ENCODE data around the gene CIART.
"Not testable (repeated sequence)": the region's sequence is repeated elsewhere in the genome, so short reads cannot be mapped to it uniquely, and the experiment has no call there.

The CIART gene

DNA sequence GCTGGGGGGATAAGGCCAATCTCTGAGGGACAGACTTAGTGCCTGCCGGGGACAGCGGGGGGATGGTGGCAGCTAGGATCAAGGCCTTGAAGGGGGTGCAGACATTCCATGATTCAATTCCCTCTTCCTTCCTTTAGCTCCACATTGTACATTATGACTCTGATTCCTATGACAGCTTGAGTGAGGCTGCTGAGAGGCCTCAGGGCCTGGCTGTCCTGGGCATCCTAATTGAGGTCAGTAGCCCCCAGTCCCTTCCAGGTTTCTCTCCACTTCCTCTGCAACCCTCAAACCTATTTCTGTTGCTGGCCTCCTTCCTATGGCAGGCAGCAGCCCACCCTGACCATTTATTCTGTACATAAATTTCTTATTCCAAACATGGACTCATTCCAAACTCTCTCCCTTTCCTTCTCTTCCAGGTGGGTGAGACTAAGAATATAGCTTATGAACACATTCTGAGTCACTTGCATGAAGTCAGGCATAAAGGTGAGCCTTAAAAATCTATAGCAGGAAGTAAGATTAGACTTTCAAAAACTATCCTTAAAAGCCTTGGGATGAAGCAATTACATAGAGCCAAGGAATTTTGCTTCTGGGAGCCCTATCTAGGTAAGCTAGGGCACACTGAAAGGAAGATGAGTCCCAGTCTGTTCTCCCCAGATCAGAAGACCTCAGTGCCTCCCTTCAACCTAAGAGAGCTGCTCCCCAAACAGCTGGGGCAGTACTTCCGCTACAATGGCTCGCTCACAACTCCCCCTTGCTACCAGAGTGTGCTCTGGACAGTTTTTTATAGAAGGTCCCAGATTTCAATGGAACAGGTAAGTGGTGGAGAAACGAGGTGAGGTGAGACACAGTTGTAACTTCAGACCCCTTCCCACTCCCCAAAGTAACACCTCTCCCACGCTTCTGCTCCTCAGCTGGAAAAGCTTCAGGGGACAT lies 19.7 kb upstream of the CIART start:
- no peak for DNase-seq

DNA sequence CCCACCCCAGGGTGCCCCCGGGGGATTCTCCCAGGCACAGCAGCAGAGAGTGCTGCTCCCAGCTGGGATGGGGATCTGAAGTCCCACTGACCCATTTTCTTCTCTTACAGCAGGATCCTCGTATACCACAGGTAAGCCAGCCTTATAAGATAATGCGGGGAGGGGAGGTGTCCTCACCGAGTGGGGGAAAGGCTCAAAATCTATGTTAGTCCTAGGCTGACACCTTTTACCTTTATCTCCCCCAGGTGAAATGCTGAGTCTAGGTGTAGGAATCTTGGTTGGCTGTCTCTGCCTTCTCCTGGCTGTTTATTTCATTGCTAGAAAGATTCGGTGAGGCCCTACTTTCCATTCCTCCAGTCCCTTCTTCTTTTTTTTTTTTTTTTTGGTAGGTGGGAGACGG lies 18.8 kb upstream of the CIART start:
- DNase-seq: no peak

DNA sequence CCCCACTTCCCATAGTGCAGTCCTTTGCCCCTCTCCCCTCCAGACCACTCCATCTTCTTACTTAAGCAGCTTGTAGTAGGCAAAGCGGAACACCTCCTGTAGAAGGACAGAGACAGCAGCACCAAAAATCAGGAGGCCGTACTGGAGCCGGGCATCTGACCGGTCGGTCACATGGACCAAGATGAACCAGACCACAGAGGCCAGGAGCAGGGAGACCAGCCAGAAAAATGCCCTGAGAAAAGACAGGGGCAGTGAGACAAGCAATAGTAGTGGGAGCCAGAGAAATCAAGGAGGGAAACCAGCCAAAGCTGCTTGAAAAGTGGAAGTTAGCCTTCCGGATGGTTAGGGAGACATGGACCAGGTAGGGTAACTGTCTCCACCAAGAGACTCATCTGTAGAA lies 14.5 kb upstream of the CIART start:
- no peak for DNase-seq

DNA sequence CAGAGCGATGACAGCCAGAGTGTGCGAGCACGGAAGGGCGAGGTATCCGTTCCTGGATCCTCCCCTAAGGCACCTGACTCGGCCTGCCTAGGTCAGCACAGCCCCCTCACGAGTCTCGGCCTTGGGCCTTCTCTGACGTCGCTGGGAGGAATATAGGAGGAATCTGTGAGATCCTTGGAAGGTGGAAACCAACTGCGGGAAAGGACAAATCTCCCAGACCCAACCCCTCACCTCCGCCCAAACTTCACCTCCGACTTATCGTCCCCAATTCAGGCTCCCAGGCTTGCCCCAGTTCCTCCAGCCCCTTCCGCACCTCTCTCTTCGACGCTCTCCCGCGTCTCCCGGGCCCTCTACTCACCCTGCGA lies 14.0 kb upstream of the CIART start:
- no peak for DNase-seq

GRCh38 chr1:150268705-150269403 lies 13.5 kb upstream of the CIART start, which contains the start of gene APH1A:
Gene APH1A, minus strand, starts transcription at chr1:150269016. Its CDS starts 206 bp downstream, at chr1:150268810.
- DNase-seq: peak; percentile 98

DNA sequence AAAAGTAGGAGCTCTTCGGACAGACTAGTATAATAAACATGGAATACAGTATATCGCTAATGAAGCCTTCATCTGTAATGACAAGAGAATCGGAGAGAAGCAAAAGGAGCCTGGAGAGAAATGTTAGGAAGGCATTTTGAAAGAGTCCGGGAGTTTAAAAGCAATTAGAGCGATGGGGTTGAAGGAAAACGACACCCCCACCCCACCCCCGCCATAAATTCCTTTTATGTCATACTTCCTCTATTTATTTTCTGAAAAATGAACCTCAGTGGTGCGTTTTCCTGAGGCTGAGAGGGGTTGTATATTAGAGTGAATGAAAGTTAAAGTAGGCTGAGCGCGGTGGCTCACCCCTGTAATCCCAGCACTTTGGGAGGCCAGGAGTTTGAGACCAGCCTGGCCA lies 12.9 kb upstream of the CIART start:
- DNase-seq: no peak

- no peak for DNase-seq
Measured at GRCh38 chr1:150271291-150271959, 10.9 kb upstream of the CIART start.

DNA sequence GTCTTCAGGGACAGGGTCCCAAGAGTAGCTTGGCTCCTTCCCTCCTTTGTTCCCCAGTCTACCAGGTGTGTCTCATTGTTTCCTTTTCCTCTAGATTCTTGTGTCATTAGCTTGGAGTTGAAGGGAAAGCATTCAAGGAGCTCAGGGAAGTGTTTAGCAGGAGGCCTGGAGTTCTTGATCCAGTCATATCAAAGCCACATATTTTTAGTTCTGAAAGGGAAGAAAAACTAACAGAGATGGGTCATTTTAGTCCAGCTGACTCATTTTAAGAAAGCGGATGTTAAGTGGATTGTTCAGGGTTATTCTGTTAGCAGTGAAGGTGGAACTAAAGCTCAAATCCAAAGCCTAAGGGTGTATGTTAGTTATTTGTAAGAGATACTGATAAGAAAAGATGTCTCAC lies 9.0 kb upstream of the CIART start:
- no peak for DNase-seq

- DNase-seq: no peak
Measured at GRCh38 chr1:150280138-150280707, 2.1 kb upstream of the CIART start.

DNA sequence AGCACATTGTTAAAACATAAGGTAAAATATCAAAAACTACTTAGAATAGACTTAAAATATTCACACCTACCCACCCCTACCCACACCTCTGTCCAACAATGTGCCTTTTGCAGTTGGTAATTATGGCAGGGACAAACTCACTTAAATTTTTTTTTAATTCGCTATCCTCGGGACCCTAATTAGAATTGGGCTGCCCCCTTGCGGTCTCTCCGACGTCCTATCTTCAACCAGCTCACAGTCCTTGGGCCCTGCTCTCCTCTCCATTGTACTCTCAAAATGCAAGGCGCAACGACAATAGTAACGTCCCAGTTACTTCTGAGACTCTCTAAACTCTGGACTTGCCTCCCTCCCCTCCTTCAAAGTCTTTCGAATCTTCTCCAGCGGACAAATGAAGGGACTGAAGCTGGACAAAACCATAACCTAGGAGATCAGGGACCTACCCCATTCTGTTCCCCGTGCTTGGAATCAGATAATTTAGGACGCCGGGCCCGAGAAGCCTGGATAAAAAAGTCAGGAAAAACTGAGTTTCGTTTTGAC lies 1.1 kb upstream of the CIART start:
- DNase-seq: peak; percentile 74

DNA sequence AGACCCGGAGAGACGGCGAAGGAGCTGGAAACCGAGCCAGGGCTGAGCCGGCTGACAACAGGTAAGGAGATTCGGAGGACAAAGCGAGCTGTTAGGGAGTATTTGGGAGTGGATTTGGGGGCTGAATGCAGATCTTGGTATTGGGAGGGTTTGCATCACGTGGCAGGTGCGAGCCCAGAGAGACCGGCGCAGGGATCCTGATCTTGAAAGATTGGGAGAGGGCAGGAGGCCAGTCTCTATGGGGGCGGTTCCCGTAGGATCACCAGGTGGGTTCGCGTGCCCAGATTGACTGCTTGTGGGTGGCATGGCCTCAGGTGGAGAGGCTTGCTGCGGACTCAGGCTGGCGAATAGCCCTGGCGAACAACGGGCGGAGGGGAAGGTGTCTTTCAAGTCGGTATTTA lies 204 bp downstream of the CIART start:
- DNase-seq: no peak

- DNase-seq: no peak
Measured at GRCh38 chr1:150283260-150283659, 906 bp downstream of the CIART start.

- DNase-seq: no peak
Measured at GRCh38 chr1:150288382-150288781, 6.0 kb downstream of the CIART start.

DNA sequence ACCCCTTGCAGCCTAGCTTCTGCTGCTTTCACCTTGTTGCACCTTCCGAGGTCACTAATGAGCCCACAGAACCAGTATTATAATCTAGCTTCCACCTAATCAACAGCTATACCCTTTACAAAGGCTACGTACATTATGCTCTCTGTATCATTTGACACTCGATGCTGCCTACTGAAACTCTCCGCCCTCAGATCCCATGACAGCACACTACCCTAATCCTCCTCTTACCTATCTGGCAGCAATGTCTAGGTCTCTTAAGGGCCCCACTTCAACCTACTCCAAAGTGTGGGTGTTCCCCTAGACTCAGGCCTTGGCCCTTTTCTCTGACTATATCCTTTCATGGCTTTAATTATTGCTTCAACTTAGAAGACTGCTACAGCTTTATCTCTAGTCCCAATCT lies 6.5 kb downstream of the CIART start:
- no peak for DNase-seq

- DNase-seq: peak; percentile 89
Measured at GRCh38 chr1:150293433-150294253, 11.3 kb downstream of the CIART start, which contains the start of gene MRPS21. Gene MRPS21, plus strand, starts transcription at chr1:150293861. Its CDS starts 506 bp downstream, at chr1:150294367.

GRCh38 chr1:150295476-150295875 lies 13.1 kb downstream of the CIART start:
- no peak for DNase-seq

DNA sequence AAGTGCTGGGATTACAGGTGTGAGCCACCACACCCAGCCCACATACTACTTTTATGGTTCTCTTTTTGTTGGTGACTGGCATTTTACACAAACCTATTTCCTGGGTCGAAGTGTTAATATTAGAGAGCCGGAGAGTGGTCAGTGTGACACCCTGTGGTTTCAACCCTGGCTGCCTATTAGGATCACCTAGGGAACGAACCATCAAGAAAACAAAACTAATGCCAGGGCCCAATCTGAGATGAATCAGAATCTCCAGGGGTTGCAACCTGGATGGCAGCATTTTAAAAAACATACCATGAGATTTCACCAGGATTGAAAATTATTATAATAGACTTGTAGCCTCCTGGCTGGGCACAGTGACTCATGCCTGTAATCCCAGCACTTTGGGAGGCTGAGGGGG lies 17.4 kb downstream of the CIART start:
- DNase-seq: no peak

DNA sequence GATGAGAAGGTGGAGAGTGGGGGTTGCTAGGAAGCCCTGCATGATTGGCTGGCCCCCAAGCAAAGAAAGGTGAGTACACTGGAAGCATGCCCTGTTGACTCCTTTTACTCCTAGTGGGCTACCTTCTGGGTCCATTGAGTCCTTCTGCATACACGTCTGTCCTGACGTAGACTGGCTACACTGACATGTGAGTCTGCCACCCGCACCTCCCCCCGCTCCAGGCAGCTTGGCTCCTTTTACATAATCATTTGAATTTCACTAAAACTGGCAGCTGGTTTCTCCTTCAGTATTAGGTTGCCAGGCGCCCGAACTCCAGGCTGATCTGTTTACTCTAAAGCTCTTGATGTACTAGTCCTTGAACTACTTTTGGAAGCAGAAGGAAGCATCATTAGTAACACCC lies 20.0 kb downstream of the CIART start:
- no peak for DNase-seq

DNA sequence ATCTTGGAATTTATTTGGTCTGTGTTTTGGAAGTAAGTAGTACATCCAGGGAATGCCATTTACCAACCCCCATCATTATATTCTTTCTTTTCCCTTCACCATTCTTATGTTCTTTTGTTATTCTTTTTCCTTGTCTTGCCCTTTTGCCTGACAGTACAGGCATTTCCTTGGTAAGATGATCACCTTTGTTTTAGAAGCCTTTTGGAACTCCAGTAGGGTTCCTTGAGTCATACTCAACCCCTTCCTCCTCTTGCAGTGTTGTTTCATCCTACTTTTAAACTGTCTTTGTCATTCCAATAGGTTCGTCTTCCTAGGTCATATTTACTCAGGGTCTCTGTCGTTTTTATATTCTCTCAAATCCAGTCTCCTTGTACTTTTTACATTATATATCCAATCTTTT lies 20.5 kb downstream of the CIART start:
- no peak for DNase-seq

DNA sequence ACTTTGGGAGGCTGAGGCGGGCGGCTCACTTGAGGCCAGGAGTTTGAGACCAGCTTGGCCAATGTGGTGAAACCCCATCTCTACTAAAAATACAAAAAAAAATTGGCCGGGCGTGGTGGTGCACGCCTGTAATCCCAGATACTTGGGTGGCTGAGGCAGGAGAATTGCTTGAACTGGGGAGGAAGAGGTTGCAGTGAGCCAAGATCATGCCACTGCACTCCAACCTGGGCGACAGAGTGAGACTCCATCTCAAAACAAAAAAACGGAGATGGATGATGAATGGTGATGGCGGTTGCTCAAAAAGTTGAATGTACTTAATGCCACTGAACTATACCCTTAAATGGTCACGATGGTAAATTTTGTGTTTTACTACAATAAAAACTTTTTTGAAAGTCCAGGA lies 26.2 kb downstream of the CIART start:
- DNase-seq: not testable (repeated sequence)

DNA sequence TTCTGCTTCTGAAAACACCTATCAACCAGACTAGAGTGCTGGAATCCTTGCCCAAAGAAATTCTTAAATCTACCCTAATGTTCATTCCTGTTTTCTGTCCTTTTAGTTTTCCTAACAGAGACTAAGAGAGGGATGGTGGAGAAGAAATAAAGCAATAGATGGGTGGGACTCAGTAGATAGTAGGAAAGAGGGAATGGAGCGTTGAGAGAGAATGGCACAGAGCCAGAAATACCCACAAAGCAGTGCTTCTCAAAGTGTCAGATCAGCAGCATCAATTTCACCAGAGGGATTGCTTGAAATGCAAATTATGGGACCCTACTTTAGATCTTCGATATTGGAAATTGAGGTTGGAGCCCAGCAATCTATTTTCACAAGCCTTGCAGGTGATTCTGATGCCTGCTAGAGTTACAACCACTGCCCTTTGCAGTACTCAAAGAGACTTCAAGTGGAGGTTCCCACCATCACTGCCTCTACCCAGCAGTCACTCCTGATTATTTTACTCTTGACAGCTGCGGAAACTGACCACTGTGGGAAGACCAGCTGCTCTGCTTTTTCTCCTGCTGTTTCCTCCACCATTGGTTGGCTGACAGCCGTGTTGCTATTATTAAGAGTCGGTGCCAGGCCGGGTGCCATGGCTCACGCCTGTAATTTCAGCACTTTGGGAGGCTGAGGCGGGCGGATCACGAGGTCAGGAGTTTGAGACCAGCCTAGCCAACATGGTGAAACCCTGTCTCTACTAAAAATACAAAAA lies 27.6 kb downstream of the CIART start:
- DNase-seq: no peak
